Measurements from ENCODE around the gene KRT6C.

GRCh38 chr12:52514471-52515318 lies 41.1 kb upstream of the KRT6C start:
- no peak for TF ChIP-seq GATA3 (IDR thresholded peaks at IDR 0.05; ENCODE audit: low read depth, low read length)
- no peak for TF ChIP-seq GATA2 (IDR thresholded peaks at IDR 0.05; ENCODE audit: low read depth, low read length)
